ENCODE data around the gene GALNT3.

DNA sequence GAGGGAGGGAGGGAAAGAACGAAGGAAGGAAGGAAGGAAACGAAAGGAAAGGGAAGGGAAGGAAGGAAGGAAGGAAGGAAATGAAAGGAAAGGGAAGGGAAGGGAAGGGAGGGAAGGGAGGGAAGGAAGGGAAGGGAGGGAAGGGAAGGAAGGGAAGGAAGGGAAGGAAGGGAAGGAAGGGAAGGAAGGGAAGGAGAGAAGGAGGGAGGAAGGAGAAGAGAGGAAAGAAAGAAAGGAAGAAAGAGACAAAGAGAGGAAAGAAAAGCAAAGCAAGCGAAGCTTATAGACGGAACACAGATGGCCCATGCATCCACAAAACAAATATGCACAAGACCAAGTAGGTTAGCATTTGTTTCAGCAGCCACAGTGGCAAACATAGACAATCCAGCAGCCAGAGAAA lies 20.4 kb upstream of the GALNT3 start:
- TF ChIP-seq, protein P1, sequence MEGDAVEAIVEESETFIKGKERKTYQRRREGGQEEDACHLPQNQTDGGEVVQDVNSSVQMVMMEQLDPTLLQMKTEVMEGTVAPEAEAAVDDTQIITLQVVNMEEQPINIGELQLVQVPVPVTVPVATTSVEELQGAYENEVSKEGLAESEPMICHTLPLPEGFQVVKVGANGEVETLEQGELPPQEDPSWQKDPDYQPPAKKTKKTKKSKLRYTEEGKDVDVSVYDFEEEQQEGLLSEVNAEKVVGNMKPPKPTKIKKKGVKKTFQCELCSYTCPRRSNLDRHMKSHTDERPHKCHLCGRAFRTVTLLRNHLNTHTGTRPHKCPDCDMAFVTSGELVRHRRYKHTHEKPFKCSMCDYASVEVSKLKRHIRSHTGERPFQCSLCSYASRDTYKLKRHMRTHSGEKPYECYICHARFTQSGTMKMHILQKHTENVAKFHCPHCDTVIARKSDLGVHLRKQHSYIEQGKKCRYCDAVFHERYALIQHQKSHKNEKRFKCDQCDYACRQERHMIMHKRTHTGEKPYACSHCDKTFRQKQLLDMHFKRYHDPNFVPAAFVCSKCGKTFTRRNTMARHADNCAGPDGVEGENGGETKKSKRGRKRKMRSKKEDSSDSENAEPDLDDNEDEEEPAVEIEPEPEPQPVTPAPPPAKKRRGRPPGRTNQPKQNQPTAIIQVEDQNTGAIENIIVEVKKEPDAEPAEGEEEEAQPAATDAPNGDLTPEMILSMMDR (IDR thresholded peaks at IDR 0.05; ENCODE audit: low read length) = no peak
- TF ChIP-seq EZH2phosphoT487 (IDR thresholded peaks at IDR 0.05; ENCODE audit: low read length) = no peak
- TF ChIP-seq EZH2 (optimal IDR thresholded peaks at IDR 0.05; ENCODE audit: low read depth, low read length) = no peak
